HG02938 (cell line): Measurements from ENCODE around the gene LRRC74B.

ENCODE experiments used
- ATAC-seq: cut with Tn5 transposase; IDR thresholded peaks from one replicate; pipeline ENCODE4 v1.9.1; 2021; ENCODE audit warnings: mild to moderate bottlenecking, moderate library complexity; ENCODE audit not compliant: unreplicated experiment

Gene LRRC74B

DNA sequence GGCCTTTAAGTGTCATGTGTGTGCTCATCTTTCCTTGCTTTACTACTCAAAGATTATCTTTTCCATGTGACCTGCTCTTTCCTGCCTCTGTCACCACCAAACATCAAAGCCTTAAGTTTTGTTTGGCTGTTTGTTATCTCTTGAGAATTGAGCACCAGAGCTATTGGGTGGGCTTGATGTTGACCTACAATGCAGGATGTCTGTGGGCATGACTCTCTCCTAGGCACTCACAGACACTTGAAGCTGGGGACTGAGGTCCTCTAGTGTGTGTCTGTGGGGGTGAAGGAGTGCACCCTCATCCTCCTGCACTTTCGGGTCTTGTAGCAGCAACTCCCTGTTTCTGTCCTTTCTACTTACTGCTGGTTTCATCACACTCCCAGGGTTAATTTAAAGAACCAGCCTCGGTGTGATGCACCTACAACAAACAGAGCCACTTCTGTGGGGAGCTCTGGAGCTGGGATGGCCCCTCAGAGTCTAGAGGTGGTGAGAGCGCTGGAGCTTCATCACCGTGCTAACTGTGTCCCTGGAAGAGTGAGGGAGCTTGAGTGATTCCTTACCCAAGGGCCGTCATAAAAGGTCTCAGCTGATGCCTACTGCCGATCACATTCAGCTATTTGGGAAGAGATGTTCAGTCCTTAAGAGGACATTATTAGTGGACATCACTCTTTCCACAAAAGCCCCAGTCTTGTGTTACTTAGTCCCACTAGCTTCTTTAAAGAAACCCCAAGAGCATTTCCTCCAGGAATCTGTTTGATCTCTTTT lies 56.3 kb downstream of the LRRC74B start:
- no peak for ATAC-seq

DNA sequence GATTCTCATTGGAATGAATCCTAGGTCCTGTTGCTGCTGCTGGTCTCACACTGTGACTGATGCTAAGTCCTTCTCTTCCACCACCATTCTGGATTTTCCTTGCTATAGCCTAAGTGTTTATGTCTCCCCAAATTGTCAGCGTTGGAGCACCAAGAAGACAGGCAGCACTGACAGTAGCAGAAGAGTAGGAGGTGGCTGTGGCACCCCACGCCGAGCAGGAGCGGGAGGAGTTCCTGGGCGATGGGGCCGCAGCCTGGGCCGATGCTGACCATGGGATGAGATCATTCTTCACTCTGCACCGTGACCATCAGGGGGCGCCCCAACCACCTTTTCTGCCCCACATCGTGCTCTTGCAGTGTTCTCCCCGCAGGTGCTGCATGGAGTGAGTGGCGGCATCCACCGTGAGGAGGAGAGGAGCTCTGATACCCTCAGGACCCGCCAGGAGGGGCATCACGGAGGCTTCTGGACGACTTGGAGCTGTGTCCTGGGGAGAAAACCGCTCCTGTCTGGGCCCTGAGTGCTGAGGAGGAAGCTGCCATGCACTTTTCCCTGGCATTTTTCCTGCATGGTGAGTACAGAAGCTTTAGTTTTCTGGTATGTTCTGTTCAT lies 57.0 kb downstream of the LRRC74B start:
- no peak for ATAC-seq

DNA sequence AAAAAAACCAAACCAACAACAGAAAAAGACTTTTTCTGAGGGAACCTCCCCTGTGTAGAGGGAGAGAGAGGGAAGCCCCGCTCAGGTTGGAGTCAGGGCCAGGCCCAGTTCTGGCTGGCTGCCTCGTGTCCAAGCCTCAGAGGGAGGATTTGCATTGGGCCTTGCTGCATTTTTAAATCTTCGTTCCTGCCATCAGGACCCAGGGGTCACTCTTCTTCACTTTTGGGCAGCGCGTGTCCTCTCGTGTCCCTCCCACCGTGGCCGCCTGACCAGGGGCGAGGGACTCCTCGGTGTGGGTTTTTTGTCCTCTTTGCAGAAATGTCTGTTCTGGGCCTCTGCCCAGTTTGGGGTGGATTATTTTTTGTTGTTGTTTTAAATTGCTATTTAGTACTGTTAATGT lies 57.9 kb downstream of the LRRC74B start:
- ATAC-seq = no peak

DNA sequence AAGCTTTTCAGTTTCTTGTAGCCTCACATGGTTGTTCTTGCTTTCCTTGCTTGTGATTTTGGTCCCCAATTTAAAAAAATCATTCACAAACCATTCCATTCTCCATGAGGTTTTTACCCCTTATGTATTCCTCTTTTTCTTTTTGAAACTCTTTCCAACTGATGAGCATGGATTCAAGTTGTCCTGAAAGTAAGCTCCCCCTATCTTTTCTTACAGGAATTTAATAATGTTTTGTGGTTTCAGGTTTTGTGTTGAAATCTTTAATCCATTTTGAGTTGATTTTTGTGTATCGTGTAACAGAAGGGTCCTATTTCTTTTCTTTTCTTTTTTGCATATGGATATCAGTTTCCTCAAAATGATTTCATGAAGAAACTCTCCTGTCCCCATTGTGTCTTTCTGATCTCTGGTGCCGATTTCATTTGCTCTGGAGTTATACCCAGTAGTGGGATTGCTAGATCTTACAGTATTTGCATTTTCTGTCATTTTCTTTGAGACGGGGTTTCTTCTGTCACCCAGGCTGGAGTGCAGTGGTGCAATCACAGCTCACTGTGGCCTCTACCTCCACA lies 58.5 kb downstream of the LRRC74B start:
- ATAC-seq = no peak

DNA sequence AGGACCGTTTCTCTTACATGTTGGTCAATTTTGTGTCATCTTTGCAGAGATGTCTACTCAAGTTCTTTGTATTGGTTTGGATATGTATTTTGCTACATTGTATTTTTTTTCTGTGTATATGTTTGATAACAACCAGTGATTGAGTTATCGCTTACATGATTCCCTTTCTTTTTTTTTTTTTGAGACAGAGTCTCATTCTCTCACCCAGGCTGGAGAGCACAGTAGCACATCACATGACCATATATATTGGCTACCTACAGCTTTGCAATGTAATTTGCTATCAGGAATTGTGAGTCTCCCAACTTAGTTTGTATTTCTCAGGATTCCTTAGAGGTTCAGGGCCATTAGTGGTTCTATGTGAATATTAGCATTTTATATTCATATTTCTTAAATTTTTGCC lies 59.5 kb downstream of the LRRC74B start:
- no peak for ATAC-seq

DNA sequence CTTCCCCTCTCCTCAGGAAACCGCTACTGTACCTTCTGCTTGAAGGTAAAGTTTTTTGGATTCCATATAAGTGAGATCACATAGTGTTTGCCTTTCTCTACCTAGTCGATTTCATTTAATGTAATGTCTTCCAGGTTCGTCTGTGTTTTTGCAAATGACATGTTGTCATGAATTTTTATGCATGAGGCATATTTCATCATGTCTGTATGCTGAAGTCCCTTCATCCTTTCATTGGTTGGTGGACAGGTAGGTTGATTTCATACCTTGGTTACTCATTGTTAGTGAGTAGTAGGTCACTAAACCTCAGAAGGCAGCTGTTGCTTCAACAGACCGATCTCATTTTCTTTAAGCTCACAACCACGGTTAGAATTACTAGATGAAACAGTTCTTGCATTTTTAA lies 60.3 kb downstream of the LRRC74B start:
- ATAC-seq = no peak

DNA sequence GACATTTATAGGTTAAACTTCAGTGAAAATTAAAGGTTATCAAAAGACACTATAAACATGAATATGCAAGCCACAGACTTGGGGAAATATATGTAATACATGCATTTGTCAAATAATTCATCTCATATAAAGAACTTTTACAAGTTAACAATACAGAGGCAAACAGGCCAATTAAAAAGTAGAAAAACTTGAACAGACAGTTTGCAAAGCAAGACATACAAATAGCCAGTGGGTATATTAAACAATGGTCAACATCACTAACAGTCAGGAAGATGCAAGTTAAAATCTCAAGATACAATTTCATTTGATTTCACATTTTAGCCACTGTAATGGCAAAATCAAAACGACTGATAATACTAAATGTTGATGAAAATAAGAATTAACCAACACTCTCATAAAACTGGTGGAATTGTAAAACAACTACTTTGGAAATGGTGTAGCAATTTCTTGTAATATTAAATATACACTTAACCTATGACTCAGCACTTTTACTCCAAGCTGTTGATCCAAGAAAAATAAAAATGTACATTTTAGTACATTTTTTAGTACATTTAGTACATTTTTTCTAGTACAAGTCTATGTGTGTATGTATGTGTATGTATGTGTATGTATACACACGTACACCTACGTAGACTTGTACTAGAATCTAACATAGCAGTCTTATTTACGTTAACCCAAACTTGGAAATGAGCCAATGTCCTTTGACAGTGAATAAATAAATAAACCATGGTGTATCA lies 62.8 kb downstream of the LRRC74B start:
- no peak for ATAC-seq
